DND-41 (cell line): ENCODE measurements around the gene CDK11B.

Source experiments
- CTCF ChIP-seq: IDR thresholded peaks from 2 replicates; pipeline ENCODE4 v1.5.1; 2012; ENCODE audit warnings: borderline replicate concordance, low read length, moderate library complexity, mild to moderate bottlenecking; ENCODE audit not compliant: poor library complexity, severe bottlenecking; ENCODE audit errors: extremely low read depth
- EZH2 ChIP-seq: IDR thresholded peaks from 3 replicates; pipeline ENCODE4 v1.6.1; 2012; ENCODE audit warnings: borderline replicate concordance, low read depth, mild to moderate bottlenecking, moderate library complexity, low read length, inconsistent platforms; ENCODE audit not compliant: severe bottlenecking

- TF ChIP-seq CTCF (no peak), EZH2 (no peak)
Observed at GRCh38 chr1:1618396-1619068, 40.3 kb downstream of the CDK11B start.
